H1 (cell line): ENCODE data around the gene ZNF593. TPM values are rescaled to one million over a fixed set of nuclear protein-coding genes. Genes with fewer than 3 reads are reported as not detected.

ENCODE experiments used
- BACH1 ChIP-seq: IDR thresholded peaks from 2 replicates; pipeline ENCODE4 v1.6.1; 2012; ENCODE audit warnings: low read length, improper control_type of control experiment
- BRCA1 ChIP-seq: IDR thresholded peaks from 2 replicates; pipeline ENCODE4 v1.6.1; 2012; ENCODE audit warnings: low read depth, low read length, improper control_type of control experiment
- CBX5 ChIP-seq: fragments of 300-800, 300-1000 bp; sonication (generic); IDR thresholded peaks from 2 replicates; pipeline ENCODE4 v1.7.1; 2016; ENCODE audit warnings: antibody characterized with exemption, low read length, low read depth
- NRF1 ChIP-seq: IDR thresholded peaks from 2 replicates; pipeline ENCODE4 v1.6.1; 2011; ENCODE audit warnings: mild to moderate bottlenecking, low read depth, low read length, improper control_type of control experiment
- RFX5 ChIP-seq: IDR thresholded peaks from 2 replicates; pipeline ENCODE4 v1.6.1; 2011; ENCODE audit warnings: low read depth, low read length, improper control_type of control experiment, borderline replicate concordance
- polyA plus RNA-seq, 7 experiments: library from polyadenylated mRNA; depleted of rRNA in 3 of 7; stranded (reverse) in 5 of 7; unstranded in 2 of 7; fragments of >200 nt in 5 of 7; fragments of 200-250 nt in 2 of 7; gene quantifications; 1 replicate in 5 of 7; 2 replicates in 1 of 7; 4 replicates in 1 of 7; pipeline versions ENCODE4 v1.2.1 to v1.2.3, GENCODE V29; 2011 to 2013; ENCODE audit warnings: missing spikeins in 2 of 7, mixed read lengths in 2 of 7
- total RNA-seq: library from RNA; stranded (reverse); fragmentation: NEBNext Ultra II Directional; extraction: Animal tissue kit (Norgen Biotek cat#: 25700); gene quantifications from 2 replicates; pipeline ENCODE4 v1.2.1, GENCODE V29; 2021
- TF ChIP-seq, protein P1 (sequence below): IDR thresholded peaks from 2 replicates; pipeline ENCODE4 v1.6.1; 2011; ENCODE audit warnings: low read length, improper control_type of control experiment
- TF ChIP-seq, protein P2 (sequence below): IDR thresholded peaks from 2 replicates; pipeline ENCODE4 v1.6.1; 2012; ENCODE audit warnings: inconsistent platforms

ZNF593 gene
- total and polyA plus RNA-seq, 2 of the 8 experiments (the other 6 are each of a cell fraction or from before 2014, with no cell fraction given), result 38.2 to 68.0 TPM

GRCh38 chr1:26160527-26161414, 8.9 kb upstream of the ZNF593 start (continued):
- TF ChIP-seq, protein P1, sequence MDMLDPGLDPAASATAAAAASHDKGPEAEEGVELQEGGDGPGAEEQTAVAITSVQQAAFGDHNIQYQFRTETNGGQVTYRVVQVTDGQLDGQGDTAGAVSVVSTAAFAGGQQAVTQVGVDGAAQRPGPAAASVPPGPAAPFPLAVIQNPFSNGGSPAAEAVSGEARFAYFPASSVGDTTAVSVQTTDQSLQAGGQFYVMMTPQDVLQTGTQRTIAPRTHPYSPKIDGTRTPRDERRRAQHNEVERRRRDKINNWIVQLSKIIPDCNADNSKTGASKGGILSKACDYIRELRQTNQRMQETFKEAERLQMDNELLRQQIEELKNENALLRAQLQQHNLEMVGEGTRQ, result no peak
- TF ChIP-seq, protein P2, sequence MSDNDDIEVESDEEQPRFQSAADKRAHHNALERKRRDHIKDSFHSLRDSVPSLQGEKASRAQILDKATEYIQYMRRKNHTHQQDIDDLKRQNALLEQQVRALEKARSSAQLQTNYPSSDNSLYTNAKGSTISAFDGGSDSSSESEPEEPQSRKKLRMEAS, result no peak
- no peak for TF ChIP-seq BACH1
- no peak for TF ChIP-seq RFX5
- TF ChIP-seq BRCA1, result no peak
- no peak for TF ChIP-seq NRF1
- no peak for TF ChIP-seq CBX5
